ENCODE measurements around the gene ZNF502.

- TF ChIP-seq CTCF (IDR thresholded peaks at IDR 0.05) (no peak), POLR2A (IDR thresholded peaks at IDR 0.05) (no peak)
Observed at GRCh38 chr3:44771424-44772098, 59.1 kb downstream of the ZNF502 start.
